GM20000 (cell line): ENCODE results near the gene PARD6G.

Experiments
- DNase-seq: peaks from one replicate; pipeline ENCODE4 v3.0.0; 2012; ENCODE audit warnings: low spot score
- CTCF ChIP-seq: IDR thresholded peaks from 2 replicates; pipeline ENCODE4 v1.5.1; 2012; ENCODE audit warnings: mild to moderate bottlenecking, control low read depth; ENCODE audit errors: extremely low read depth, missing control alignments

PARD6G gene

GRCh38 chr18:80231616-80232015 lies 15.7 kb downstream of the PARD6G start:
- no peak for TF ChIP-seq CTCF
- no peak for DNase-seq

- no peak for TF ChIP-seq CTCF
- DNase-seq: no peak
These were observed 16.2 kb downstream of the PARD6G start for GRCh38 chr18:80231151-80231550.

- TF ChIP-seq CTCF: no peak
- no peak for DNase-seq
These were observed 17.3 kb downstream of the PARD6G start for GRCh38 chr18:80229766-80230745.

- TF ChIP-seq CTCF: no peak
- no peak for DNase-seq
These were observed 18.0 kb downstream of the PARD6G start for GRCh38 chr18:80229363-80229762.

- no peak for DNase-seq
These were observed 19.1 kb downstream of the PARD6G start for GRCh38 chr18:80228051-80228848.

GRCh38 chr18:80227472-80227871 lies 19.8 kb downstream of the PARD6G start:
- TF ChIP-seq CTCF: no peak
- DNase-seq: no peak

More at GRCh38 chr18:80228051-80228848, 19.1 kb downstream of the PARD6G start:
- no peak for TF ChIP-seq CTCF

- no peak for TF ChIP-seq CTCF
- DNase-seq: no peak
These were observed 21.6 kb downstream of the PARD6G start for GRCh38 chr18:80225685-80226084.
